NCI-H510A treated with DMSO at 0.1 percent for 48 hours (cell line): ENCODE results near the gene ADM5.

ENCODE experiments used
- DNase-seq: peaks from one replicate; lab custom pipeline; 2025; lab: John Stamatoyannopoulos, UW

ADM5 gene

GRCh38 chr19:49680421-49681351 is 8.7 kb upstream of the ADM5 start:
- peak; percentile 95 for DNase-seq

GRCh38 chr19:49681830-49682229 is 7.6 kb upstream of the ADM5 start:
- no peak for DNase-seq

- DNase-seq: no peak
Measured at GRCh38 chr19:49682274-49682673, 7.1 kb upstream of the ADM5 start.

GRCh38 chr19:49683814-49684250 is 5.6 kb upstream of the ADM5 start:
- no peak for DNase-seq

- no peak for DNase-seq
Measured at GRCh38 chr19:49684251-49684982, 5.0 kb upstream of the ADM5 start.

GRCh38 chr19:49684983-49685553 is 4.3 kb upstream of the ADM5 start:
- no peak for DNase-seq

GRCh38 chr19:49685845-49686332 is 3.5 kb upstream of the ADM5 start:
- DNase-seq: no peak

GRCh38 chr19:49686503-49687088 is 2.8 kb upstream of the ADM5 start:
- DNase-seq: no peak

GRCh38 chr19:49687150-49687549 is 2.2 kb upstream of the ADM5 start:
- DNase-seq: no peak

- DNase-seq: no peak
Measured at GRCh38 chr19:49687566-49688316, 1.7 kb upstream of the ADM5 start.

GRCh38 chr19:49688531-49689132 is 762 bp upstream of the ADM5 start:
- no peak for DNase-seq

- peak; percentile 84 for DNase-seq
Measured at GRCh38 chr19:49690079-49690655, 773 bp downstream of the ADM5 start.

GRCh38 chr19:49690656-49691242 is 1.4 kb downstream of the ADM5 start, which contains the start of gene CPT1C:
CPT1C (plus strand) TSS chr19:49691116; CDS start chr19:49692253, 1,137 bp downstream.
- peak; percentile 98 for DNase-seq

- DNase-seq: peak; percentile 86
Measured at GRCh38 chr19:49691243-49692146, 2.1 kb downstream of the ADM5 start.

- no peak for DNase-seq
Measured at GRCh38 chr19:49692147-49692506, 2.7 kb downstream of the ADM5 start.

- DNase-seq: no peak
Measured at GRCh38 chr19:49696115-49696514, 6.7 kb downstream of the ADM5 start.

GRCh38 chr19:49696865-49697264 is 7.5 kb downstream of the ADM5 start:
- DNase-seq: no peak

GRCh38 chr19:49699364-49699763 is 10.0 kb downstream of the ADM5 start:
- DNase-seq: no peak

GRCh38 chr19:49700563-49700962 is 11.2 kb downstream of the ADM5 start:
- no peak for DNase-seq
